ENCODE results near the gene INSRR. TPM values are rescaled to one million over a fixed set of nuclear protein-coding genes. Genes with fewer than 3 reads are reported as not detected.

INSRR gene
- total RNA-seq, 1 experiment from 2014 or later = not detected

GRCh38 chr1:156816561-156817328 is 42.2 kb downstream of the INSRR start, which contains the start of gene SH2D2A:
SH2D2A (minus strand) TSS chr1:156816848; CDS start chr1:156816708, 140 bp downstream.
- no peaks in the 10 kb centered on the region for H3K9me2 ChIP-seq (ENCODE audit: insufficient read depth)
- H4K20me1 ChIP-seq (ENCODE audit: insufficient read depth) = no peaks in the 10 kb centered on the region
- ChIA-PET POLR2A (ENCODE audit: unreplicated experiment) (no interaction called here), CTCF (interaction anchor here (0.6 kb wide), 1 partner anchor 187 kb away, joined by 7 read pairs; no protein-coding TSS in a partner anchor)
- DNase-seq = peak in 1 of 2 experiments; percentile 51
- H3K4me1 ChIP-seq (replicated peaks; ENCODE audit: insufficient read depth) = peaks cover 44% of the 10 kb centered on the region
- H3K79me2 ChIP-seq (ENCODE audit: low read depth) = peaks cover 6% of the 10 kb centered on the region
- intact Hi-C loops (cut with micrococcal nuclease; ENCODE audit: unreplicated experiment) = no loop called here
- H3K27me3 ChIP-seq (ENCODE audit: insufficient read depth, low read depth) = no peaks in the 10 kb centered on the region
- TF ChIP-seq EZH2 (IDR thresholded peaks at IDR 0.05; ENCODE audit: low read depth) (no peak), CTCF (conservative IDR thresholded peaks at IDR 0.05) (no peak)
- H3K36me3 ChIP-seq (ENCODE audit: low read depth) = no peaks in the 10 kb centered on the region
- H3K4me3 ChIP-seq = no peak within 1 kb of the TSS
- H3F3A ChIP-seq (ENCODE audit: insufficient read depth, low read depth) = peaks cover 13% of the 10 kb centered on the region; the same call in 1 of the 2 replicates
- no peaks in the 10 kb centered on the region for H3K9me3 ChIP-seq (ENCODE audit: insufficient read depth, low read depth)
- H3K4me2 ChIP-seq = peak within 1 kb of the TSS; percentile 97
- H2AFZ ChIP-seq = no peak within 1 kb of the TSS
- BruUV-seq (replicated peaks) = no TSS peak
- no peak within 1 kb of the TSS for H3K27ac ChIP-seq

DNA sequence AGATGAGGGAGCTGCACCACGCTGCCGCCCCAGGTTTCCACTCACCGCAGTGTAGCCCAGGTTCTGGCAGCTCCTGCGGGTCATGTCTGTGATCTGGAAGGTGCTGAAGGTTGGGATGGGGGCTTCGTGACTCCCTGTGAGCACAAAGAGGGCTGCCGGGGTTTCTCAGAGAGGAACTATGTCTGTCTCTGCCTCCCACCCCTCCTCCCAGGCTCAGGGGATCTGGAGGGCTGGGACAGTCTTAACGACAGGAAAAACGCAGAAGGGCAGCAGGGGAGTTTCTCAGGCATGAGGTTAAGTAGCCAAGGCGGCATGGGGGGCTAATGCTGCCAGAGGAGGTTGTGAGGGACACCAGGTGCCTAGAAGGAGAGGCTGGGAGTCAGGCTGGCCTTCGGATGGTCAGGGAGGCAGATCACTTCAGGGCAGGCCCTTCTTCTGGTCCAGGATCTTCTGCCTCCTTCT is 42.9 kb downstream of the INSRR start:
- H3K27ac ChIP-seq = no peak overlapping the region
- POLR2A ChIA-PET (ENCODE audit: unreplicated experiment) = no interaction called here

DNA sequence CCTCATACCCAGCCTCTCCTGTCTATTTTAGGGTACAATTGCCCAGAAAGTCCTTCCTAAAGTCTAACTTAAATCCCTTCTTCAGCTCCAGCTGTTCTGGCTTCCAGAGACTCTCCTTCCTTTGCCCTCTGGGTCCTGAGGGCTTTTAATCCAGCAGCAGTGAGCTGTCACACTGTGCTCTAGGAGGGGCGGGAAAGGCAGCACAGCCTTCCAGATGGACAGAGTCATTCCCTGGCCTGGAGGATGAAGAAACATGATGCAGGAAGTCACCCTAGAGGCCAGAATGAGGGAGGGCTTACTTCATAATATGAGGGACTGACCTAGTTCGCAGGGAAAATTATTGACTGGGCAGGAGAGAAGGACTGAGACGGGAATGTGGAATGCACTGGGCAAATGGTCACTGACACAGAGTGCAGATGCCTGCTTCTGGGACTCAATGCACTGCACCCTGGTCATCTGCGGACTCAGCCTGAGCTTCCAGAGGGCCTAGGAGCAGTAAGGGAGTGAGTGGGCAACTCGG is 43.5 kb downstream of the INSRR start:
- DNase-seq = peak in 1 of 2 experiments; percentile 46
- H3K79me2 ChIP-seq (ENCODE audit: low read depth) = peaks cover 6% of the 10 kb centered on the region
- no peaks in the 10 kb centered on the region for H4K20me1 ChIP-seq (ENCODE audit: insufficient read depth)
- no TSS peak for BruUV-seq (replicated peaks)
- 0 out of 2 replicates have a peak, but pooled peaks have one; percentile 22 for TF ChIP-seq CTCF (conservative IDR thresholded peaks at IDR 0.05)
- TF ChIP-seq EZH2 (IDR thresholded peaks at IDR 0.05; ENCODE audit: low read depth) = no peak
- H3K4me1 ChIP-seq (replicated peaks; ENCODE audit: insufficient read depth) = peaks cover 44% of the 10 kb centered on the region
- ChIA-PET POLR2A (ENCODE audit: unreplicated experiment) (no interaction called here), CTCF (no interaction called here)
- H3K9me3 ChIP-seq (ENCODE audit: insufficient read depth, low read depth) = no peaks in the 10 kb centered on the region
- no peak overlapping the region for H3K27ac ChIP-seq
- peak overlapping the region; percentile 97 for H3K4me2 ChIP-seq
- H3K27me3 ChIP-seq (ENCODE audit: insufficient read depth, low read depth) = no peaks in the 10 kb centered on the region
- H3K4me3 ChIP-seq = no peak overlapping the region
- H3K9me2 ChIP-seq (ENCODE audit: insufficient read depth) = no peaks in the 10 kb centered on the region
- peaks cover 13% of the 10 kb centered on the region; the same call in 1 of the 2 replicates for H3F3A ChIP-seq (ENCODE audit: insufficient read depth, low read depth)
- no peak overlapping the region for H2AFZ ChIP-seq
- H3K36me3 ChIP-seq (ENCODE audit: low read depth) = no peaks in the 10 kb centered on the region
- intact Hi-C loops (cut with micrococcal nuclease; ENCODE audit: unreplicated experiment) = no loop called here

More for the DNA sequence above, 42.9 kb downstream of the INSRR start:
- peak overlapping the region; percentile 97 for H3K4me2 ChIP-seq
- H3K9me3 ChIP-seq (ENCODE audit: insufficient read depth, low read depth) = no peaks in the 10 kb centered on the region
- intact Hi-C loops (cut with micrococcal nuclease; ENCODE audit: unreplicated experiment) = no loop called here
- H3K9me2 ChIP-seq (ENCODE audit: insufficient read depth) = no peaks in the 10 kb centered on the region
- no peaks in the 10 kb centered on the region for H3K36me3 ChIP-seq (ENCODE audit: low read depth)
- peaks cover 6% of the 10 kb centered on the region for H3K79me2 ChIP-seq (ENCODE audit: low read depth)
- no peak for DNase-seq
- H3K27me3 ChIP-seq (ENCODE audit: insufficient read depth, low read depth) = no peaks in the 10 kb centered on the region
- TF ChIP-seq EZH2 (IDR thresholded peaks at IDR 0.05; ENCODE audit: low read depth) = no peak
- no peak for TF ChIP-seq CTCF (conservative IDR thresholded peaks at IDR 0.05)
- no peak overlapping the region for H3K4me3 ChIP-seq
- CTCF ChIA-PET = no interaction called here
- H3K4me1 ChIP-seq (replicated peaks; ENCODE audit: insufficient read depth) = peaks cover 44% of the 10 kb centered on the region
- H2AFZ ChIP-seq = no peak overlapping the region
- H3F3A ChIP-seq (ENCODE audit: insufficient read depth, low read depth) = peaks cover 13% of the 10 kb centered on the region; the same call in 1 of the 2 replicates
- H4K20me1 ChIP-seq (ENCODE audit: insufficient read depth) = no peaks in the 10 kb centered on the region
- BruUV-seq (replicated peaks) = no TSS peak

All from PC-9 (cell line).